Mammary epithelial cell (primary cell): ENCODE data around the gene AGPAT2.

Experiments
- CTCF ChIP-seq, 2 donors: IDR thresholded peaks in 1 of 2; conservative IDR thresholded peaks in 1 of 2; 2 replicates each; pipeline ENCODE4 v1.5.1; 2011 to 2012; ENCODE audit warnings: inconsistent platforms in 2 of 2, low read length in 2 of 2, mild to moderate bottlenecking in 2 of 2, control low read depth in 1 of 2, low read depth in 1 of 2; ENCODE audit not compliant: insufficient read depth in 1 of 2; ENCODE audit errors: extremely low read depth in 1 of 2
- EZH2 ChIP-seq: IDR thresholded peaks from 2 replicates; pipeline ENCODE4 v1.6.1; 2012; ENCODE audit warnings: low read length, inconsistent platforms, borderline replicate concordance

DNA sequence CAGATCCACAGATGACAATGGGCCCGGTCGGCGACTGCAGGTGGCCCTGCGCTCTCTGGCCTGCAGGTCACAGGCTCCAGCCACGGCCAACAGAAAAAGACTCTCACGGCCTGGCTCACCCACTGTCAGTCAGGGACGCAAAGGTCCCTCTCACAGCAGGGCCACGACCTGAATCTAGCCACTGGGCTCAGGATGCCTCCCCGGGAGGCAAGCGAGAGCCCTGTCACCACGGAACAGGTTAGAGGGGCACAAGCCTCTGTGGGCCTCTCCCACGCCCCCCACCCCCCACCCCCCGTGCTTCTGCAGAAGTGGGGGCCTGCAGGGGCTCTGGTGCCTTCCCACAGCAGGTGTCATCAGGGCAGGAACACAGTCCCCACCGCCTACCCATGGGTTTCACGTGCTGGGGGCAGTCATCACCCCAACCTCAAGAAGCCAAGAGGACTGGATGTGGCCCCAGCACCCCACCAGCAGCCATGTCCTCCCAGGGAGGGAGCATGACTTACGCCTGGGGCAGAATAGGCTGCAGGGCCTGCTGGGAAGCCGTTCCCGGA, 41.8 kb downstream of the AGPAT2 start:
- TF ChIP-seq CTCF (conservative IDR thresholded peaks at IDR 0.05 in 1 of 2, IDR thresholded peaks at IDR 0.05 in 1 of 2; ENCODE audit: extremely low read depth in 1 of 2, insufficient read depth in 1 of 2, low read depth in 1 of 2, low read length in 2 of 2): no peak
- TF ChIP-seq EZH2: no peak
